CD14-positive monocyte (primary cell): Measurements from ENCODE around the gene EEF1AKMT2. TPM values are rescaled to one million over a fixed set of nuclear protein-coding genes. Genes with fewer than 3 reads are reported as not detected.

Source experiments
- DNase-seq, 3 donors: peaks; one replicate each; pipeline ENCODE4 v3.0.0-alpha.2; 2011 to 2022
- H2AFZ ChIP-seq: 2 replicates; pipeline ENCODE4 v1.6.0; 2012; ENCODE audit warnings: mild to moderate bottlenecking, low read depth, low read length, inconsistent platforms; ENCODE audit not compliant: insufficient read depth, poor library complexity, severe bottlenecking
- H3K27ac ChIP-seq, 2 donors: 1 replicate in 1 of 2; 2 replicates in 1 of 2; pipeline ENCODE4 v1.5.1; 2012 to 2013; ENCODE audit warnings: low read length in 2 of 2, control low read depth in 1 of 2, inconsistent platforms in 1 of 2, low read depth in 1 of 2, mild to moderate bottlenecking in 1 of 2
- H3K27me3 ChIP-seq, 2 donors: one replicate each; pipeline versions ENCODE4 v1.6.0 to v1.6.1; 2011 to 2013; ENCODE audit warnings: low read length in 2 of 2; ENCODE audit not compliant: control insufficient read depth in 2 of 2, insufficient read depth in 2 of 2
- H3K36me3 ChIP-seq, 2 donors: replicated peaks in 1 of 2; 1 replicate in 1 of 2; 2 replicates in 1 of 2; pipeline versions ENCODE4 v1.5.1 to v1.6.1; 2012 to 2013; ENCODE audit warnings: low read length in 2 of 2, control low read depth in 1 of 2, inconsistent platforms in 1 of 2, mild to moderate bottlenecking in 1 of 2; ENCODE audit not compliant: insufficient read depth in 2 of 2, control insufficient read depth in 1 of 2
- H3K4me1 ChIP-seq, 2 donors: 1 replicate in 1 of 2; 2 replicates in 1 of 2; pipeline versions ENCODE4 v1.5.1 to v1.6.1; 2012 to 2013; ENCODE audit warnings: low read length in 2 of 2, control low read depth in 1 of 2, inconsistent platforms in 1 of 2, mild to moderate bottlenecking in 1 of 2, moderate library complexity in 1 of 2; ENCODE audit not compliant: insufficient read depth in 2 of 2, control insufficient read depth in 1 of 2
- H3K4me2 ChIP-seq: replicated peaks from 2 replicates; pipeline ENCODE3; 2012; ENCODE audit warnings: low read length, moderate library complexity, mild to moderate bottlenecking; ENCODE audit not compliant: poor library complexity, severe bottlenecking; ENCODE audit errors: extremely low read depth
- H3K4me3 ChIP-seq, 3 experiments: fragments of 200-600 bp in 1 of 3; sonication (generic) in 1 of 3; replicated peaks in 1 of 3; 1 replicate in 2 of 3; 2 replicates in 1 of 3; pipeline ENCODE4 v1.5.1; 2011 to 2013; ENCODE audit warnings: low read length in 3 of 3, mild to moderate bottlenecking in 3 of 3, control low read depth in 2 of 3, low read depth in 2 of 3, inconsistent platforms in 1 of 3, moderate library complexity in 1 of 3
- H3K79me2 ChIP-seq: 2 replicates; pipeline ENCODE4 v1.6.0; 2012; ENCODE audit warnings: mild to moderate bottlenecking, control low read depth, inconsistent platforms, low read length, moderate library complexity; ENCODE audit not compliant: insufficient read depth
- H3K9ac ChIP-seq: 2 replicates; pipeline ENCODE4 v1.6.0; 2017; ENCODE audit warnings: low read length, mild to moderate bottlenecking; ENCODE audit not compliant: insufficient read depth, poor library complexity, severe bottlenecking
- H3K9me3 ChIP-seq, 2 donors: replicated peaks in 1 of 2; 1 replicate in 1 of 2; 2 replicates in 1 of 2; pipeline versions ENCODE4 v1.5.1 to v1.6.1; 2012 to 2013; ENCODE audit warnings: low read length in 2 of 2, control low read depth in 1 of 2; ENCODE audit not compliant: control insufficient read depth in 1 of 2, insufficient read depth in 1 of 2
- H4K20me1 ChIP-seq: 2 replicates; pipeline ENCODE4 v1.6.0; 2012; ENCODE audit warnings: mild to moderate bottlenecking, low read length, control low read depth, moderate library complexity; ENCODE audit not compliant: insufficient read depth
- H3K27ac Mint-ChIP-seq, 7 donors: one replicate each; pipeline ENCODE4 v1.8.0; 2020; ENCODE audit warnings: mild to moderate bottlenecking in 7 of 7, mixed read lengths in 7 of 7, moderate library complexity in 6 of 7, inconsistent platforms in 2 of 7
- H3K27me3 Mint-ChIP-seq, 3 donors: one replicate each; pipeline ENCODE4 v1.8.0; 2021 to 2022; ENCODE audit warnings: low read depth in 3 of 3, mild to moderate bottlenecking in 3 of 3, mixed read lengths in 3 of 3, moderate library complexity in 3 of 3, inconsistent platforms in 1 of 3
- H3K36me3 Mint-ChIP-seq, 2 donors: one replicate each; pipeline ENCODE4 v1.8.0; 2020; ENCODE audit warnings: mixed read lengths in 2 of 2, inconsistent platforms in 1 of 2, mild to moderate bottlenecking in 1 of 2
- H3K4me1 Mint-ChIP-seq: one replicate; pipeline ENCODE4 v1.8.0; 2020; ENCODE audit warnings: mild to moderate bottlenecking, mixed read lengths
- H3K4me3 Mint-ChIP-seq, 2 donors: one replicate each; pipeline ENCODE4 v1.8.0; 2020; ENCODE audit warnings: mild to moderate bottlenecking in 2 of 2, mixed read lengths in 2 of 2, moderate library complexity in 1 of 2
- H3K9me3 Mint-ChIP-seq, 7 donors: one replicate each; pipeline ENCODE4 v1.8.0; 2020 to 2022; ENCODE audit warnings: mixed read lengths in 7 of 7, mild to moderate bottlenecking in 6 of 7, moderate library complexity in 6 of 7, inconsistent platforms in 2 of 7
- CTCF ChIP-seq: fragments of 200-600 bp; IDR thresholded peaks from one replicate; pipeline ENCODE4 v1.8.0; 2022; ENCODE audit warnings: antibody characterized with exemption, mild to moderate bottlenecking
- WGBS: methylation state at CpG from one replicate; pipeline ENCODE4 v1.1.5; 2013; ENCODE audit warnings: missing lambda C conversion rate; ENCODE audit not compliant: insufficient coverage; 5-methylcytosine and 5-hydroxymethylcytosine counted together
- intact Hi-C, 2 donors: fragments of 100-400 bp; cut with micrococcal nuclease; formaldehyde crosslinking; loops; one replicate each; pipeline versions ENCODE4 v1.15.0 to v1.15.1; 2023
- polyA minus RNA-seq: library from RNA; depleted of rRNA, polyadenylated mRNA; stranded (reverse); fragments of >200 nt; gene quantifications from 2 replicates; pipeline ENCODE4 v1.2.3, GENCODE V29; 2012
- polyA plus RNA-seq, 3 donors: library from polyadenylated mRNA; depleted of rRNA in 1 of 3; unstranded in 2 of 3; stranded (reverse) in 1 of 3; fragments of 300-500 nt in 2 of 3; fragments of >200 nt in 1 of 3; fragmentation: Illumina TruSeq in 2 of 3; gene quantifications; 1 replicate in 2 of 3; 2 replicates in 1 of 3; pipeline ENCODE4 v1.2.3, GENCODE V29; 2012 to 2021
- total RNA-seq, 12 experiments: library from RNA in 1 of 12; stranded (reverse) in 1 of 12; fragments of 120-200 nt in 1 of 12; gene quantifications; one replicate each; pipeline ENCODE4 v1.2.4 and lab custom pipeline; 2013 to 2026; ENCODE audit warnings: mixed read lengths in 6 of 12, inconsistent platforms in 1 of 12

The EEF1AKMT2 gene
- total RNA-seq (2013): 11.4 TPM
- polyA plus RNA-seq: 10 to 100 TPM in 1 of 3 donors, 1 to 10 TPM in 2; 7.6 to 13.6 (median 8.2) TPM
- polyA minus RNA-seq: 4.6 and 5.8 TPM in 2 replicates
- 0.59 to 6.8 (median 3.6) reads per million in 11 experiments for total RNA-seq (lab: John Stamatoyannopoulos, UW)

- peak; percentile 46 for TF ChIP-seq CTCF
- H3K4me3 Mint-ChIP-seq: peak within 1 kb of the TSS; percentile 92 to 96
- peak; percentile 74 to 82 (median 80) for DNase-seq
- Histone ChIP-seq H3K9me3 (no peaks in the 10 kb centered on the region), H3K27me3 (no peaks in the 10 kb centered on the region), H3K4me2 (peak within 1 kb of the TSS; percentile 99), H3K4me3 (peak within 1 kb of the TSS; percentile 83 to 97 (median 96)), H3K79me2 (peaks cover 17% of the 10 kb centered on the region), H2AFZ (peak within 1 kb of the TSS; percentile 100), H3K27ac (peak within 1 kb of the TSS; percentile 70 to 94), H4K20me1 (no peaks in the 10 kb centered on the region), H3K36me3 (peaks cover 12 to 24% of the 10 kb centered on the region in 2 donors), H3K9ac (peak within 1 kb of the TSS; percentile 98), H3K4me1 (peaks cover 7 to 11% of the 10 kb centered on the region in 2 donors)
- WGBS: 0% methylated on average over 68 of the region's 79 CpGs
- peak within 1 kb of the TSS; percentile 80 to 96 (median 93) for H3K27ac Mint-ChIP-seq
- H3K27me3 Mint-ChIP-seq: peaks cover 0 to 2% (median 0%) of the 10 kb centered on the region in 3 donors
- no peaks in the 10 kb centered on the region for H3K9me3 Mint-ChIP-seq
- intact Hi-C loops: loop anchor here in 1 of 2 donors (10.0 kb wide), 2 partner anchors 123 to 1637 kb away; partner anchors contain the start of gene BUB3
- H3K4me1 Mint-ChIP-seq: peaks cover 14% of the 10 kb centered on the region
- H3K36me3 Mint-ChIP-seq: peaks cover 14 to 19% of the 10 kb centered on the region in 2 donors
These were observed at the start of gene EEF1AKMT2 for GRCh38 chr10:124791547-124792348. Gene EEF1AKMT2, minus strand, starts transcription at chr10:124791887. Its CDS starts 54 bp downstream, at chr10:124791833.

- H3K9me3 Mint-ChIP-seq: peaks cover 0 to 2% (median 0%) of the 10 kb centered on the region in 7 donors
- H3K4me3 ChIP-seq: no peak overlapping the region
- intact Hi-C loops: no loop called here
- no peak overlapping the region for H2AFZ ChIP-seq
- peaks cover 43 to 52% of the 10 kb centered on the region in 2 donors for H3K36me3 ChIP-seq
- H3K27me3 Mint-ChIP-seq: peaks cover 1 to 3% (median 3%) of the 10 kb centered on the region in 3 donors
- no peak overlapping the region for H3K9ac ChIP-seq
- H3K4me3 Mint-ChIP-seq: no peak overlapping the region
- no peaks in the 10 kb centered on the region for H3K4me1 ChIP-seq
- no peaks in the 10 kb centered on the region for H3K27me3 ChIP-seq
- 86% methylated on average over 1 of the region's 2 CpGs for WGBS
- H3K36me3 Mint-ChIP-seq: peaks cover 38 to 55% of the 10 kb centered on the region in 2 donors
- no peaks in the 10 kb centered on the region for H3K79me2 ChIP-seq
- no peak overlapping the region for H3K27ac Mint-ChIP-seq
- no peaks in the 10 kb centered on the region for H3K9me3 ChIP-seq
- DNase-seq: no peak
- no peaks in the 10 kb centered on the region for H4K20me1 ChIP-seq
- no peak for TF ChIP-seq CTCF
- no peaks in the 10 kb centered on the region for H3K4me1 Mint-ChIP-seq
- no peak overlapping the region for H3K27ac ChIP-seq
- H3K4me2 ChIP-seq: no peak overlapping the region
These were observed 46.0 kb upstream of the EEF1AKMT2 start for GRCh38 chr10:124837687-124838086.
